ENCODE measurements around the gene DSCAML1.

The DSCAML1 gene

GRCh38 chr11:117480221-117480620 is 316.8 kb downstream of the DSCAML1 start:
- no peak for DNase-seq

- DNase-seq = no peak
Observed at GRCh38 chr11:117479372-117479771, 317.6 kb downstream of the DSCAML1 start.

- no peak for DNase-seq
Observed at GRCh38 chr11:117478926-117479325, 318.1 kb downstream of the DSCAML1 start.

- DNase-seq = no peak
Observed at GRCh38 chr11:117478126-117478860, 318.7 kb downstream of the DSCAML1 start.

- no peak for DNase-seq
Observed at GRCh38 chr11:117477721-117478120, 319.3 kb downstream of the DSCAML1 start.

- no peak for DNase-seq
Observed at GRCh38 chr11:117476531-117477142, 320.4 kb downstream of the DSCAML1 start.

- DNase-seq = no peak
Observed at GRCh38 chr11:117475716-117476530, 321.1 kb downstream of the DSCAML1 start.

- no peak for DNase-seq
Observed at GRCh38 chr11:117473481-117474091, 323.4 kb downstream of the DSCAML1 start.

GRCh38 chr11:117471776-117472175 is 325.2 kb downstream of the DSCAML1 start:
- no peak for DNase-seq

- no peak for DNase-seq
Observed at GRCh38 chr11:117470576-117470975, 326.4 kb downstream of the DSCAML1 start.

GRCh38 chr11:117468888-117469287 is 328.1 kb downstream of the DSCAML1 start:
- no peak for DNase-seq

GRCh38 chr11:117467770-117468169 is 329.2 kb downstream of the DSCAML1 start:
- no peak for DNase-seq

GRCh38 chr11:117466966-117467365 is 330.1 kb downstream of the DSCAML1 start:
- DNase-seq = no peak

GRCh38 chr11:117465236-117465997 is 331.6 kb downstream of the DSCAML1 start:
- no peak for DNase-seq

- DNase-seq = no peak
Observed at GRCh38 chr11:117464778-117465177, 332.2 kb downstream of the DSCAML1 start.

GRCh38 chr11:117462864-117463247 is 334.2 kb downstream of the DSCAML1 start:
- DNase-seq = no peak

GRCh38 chr11:117462183-117462863 is 334.7 kb downstream of the DSCAML1 start:
- DNase-seq = no peak

- no peak for DNase-seq
Observed at GRCh38 chr11:117461396-117462182, 335.4 kb downstream of the DSCAML1 start.

- no peak for DNase-seq
Observed at GRCh38 chr11:117459979-117460300, 337.1 kb downstream of the DSCAML1 start.

- DNase-seq = no peak
Observed at GRCh38 chr11:117459123-117459978, 337.7 kb downstream of the DSCAML1 start.

Measured in islet precursor cell (in vitro differentiated cells).